Activated T-helper 1 cell treated with anti-CD3 and anti-CD28 coated beads, Interleukin-12 subunit alpha, Interleukin-12 subunit beta, Interleukin-2, Interleukin-4 antibody, amounts not matched to agents 30 ng/mL and 10 ng/mL and 1 ng/mL, durations not matched to agents 14 hours and 24 hours and 36 hours (primary cell): ENCODE results near the gene AADACL3. TPM values are rescaled to one million over a fixed set of nuclear protein-coding genes. Genes with fewer than 3 reads are reported as not detected.

Source experiments
- DNase-seq: peaks from one replicate; pipeline ENCODE4 v3.0.0; 2021; ENCODE audit warnings: low spot score
- H3K27ac Mint-ChIP-seq: one replicate; pipeline ENCODE4 v1.8.0; 2021; ENCODE audit warnings: mild to moderate bottlenecking, mixed read lengths
- H3K27me3 Mint-ChIP-seq: one replicate; pipeline ENCODE4 v1.8.0; 2022; ENCODE audit warnings: mild to moderate bottlenecking, moderate library complexity, mixed read lengths; ENCODE audit not compliant: insufficient read depth
- H3K36me3 Mint-ChIP-seq: one replicate; pipeline ENCODE4 v1.8.0; 2021; ENCODE audit warnings: low read depth, mixed read lengths
- H3K4me1 Mint-ChIP-seq: one replicate; pipeline ENCODE4 v1.8.0; 2021; ENCODE audit warnings: low read depth, mixed read lengths
- H3K4me3 Mint-ChIP-seq: one replicate; pipeline ENCODE4 v1.8.0; 2021; ENCODE audit warnings: mild to moderate bottlenecking, moderate library complexity, mixed read lengths
- H3K9me3 Mint-ChIP-seq: one replicate; pipeline ENCODE4 v1.8.0; 2021; ENCODE audit warnings: mixed read lengths
- intact Hi-C: fragments of 100-400 bp; cut with micrococcal nuclease; formaldehyde crosslinking; loops from one replicate; pipeline ENCODE4 v1.15.1; 2024
- total RNA-seq: library from RNA; stranded (reverse); gene quantifications from 2 replicates; pipeline ENCODE4 v1.2.3, GENCODE V29; 2022

AADACL3 gene
- total RNA-seq, 1 donor from 2014 or later: not detected

GRCh38 chr1:12760256-12760795, 44.4 kb downstream of the AADACL3 start:
- Mint-ChIP-seq H3K36me3 (no peaks in the 10 kb centered on the region), H3K4me3 (no peak overlapping the region), H3K4me1 (no peaks in the 10 kb centered on the region), H3K9me3 (no peaks in the 10 kb centered on the region), H3K27me3 (peaks cover 9% of the 10 kb centered on the region), H3K27ac (no peak overlapping the region)
- intact Hi-C loops: no loop called here
- DNase-seq: no peak

DNA sequence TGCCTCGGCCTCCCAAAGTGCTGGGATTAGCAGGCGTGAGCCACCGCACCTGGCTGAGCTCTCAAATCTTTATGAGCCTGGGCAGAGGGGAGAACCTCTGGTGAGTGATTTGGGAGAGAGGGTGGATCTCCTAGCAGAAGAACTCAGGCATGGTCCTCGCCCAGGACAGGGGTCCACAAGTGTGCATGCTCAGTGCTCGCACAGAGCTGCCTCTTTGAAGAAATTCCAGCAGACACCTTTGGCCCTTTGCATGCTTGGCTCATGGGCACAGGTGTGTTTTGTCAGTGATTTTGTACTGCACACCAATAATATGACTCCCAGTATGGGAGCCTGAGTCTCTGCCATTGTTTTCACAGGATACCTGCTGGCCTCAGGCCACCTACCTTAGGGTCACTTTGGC, 45.9 kb downstream of the AADACL3 start:
- intact Hi-C loops: no loop called here
- peaks cover 14% of the 10 kb centered on the region for H3K27me3 Mint-ChIP-seq
- no peaks in the 10 kb centered on the region for H3K9me3 Mint-ChIP-seq
- H3K27ac Mint-ChIP-seq: no peak overlapping the region
- no peak for DNase-seq
- no peaks in the 10 kb centered on the region for H3K4me1 Mint-ChIP-seq
- H3K4me3 Mint-ChIP-seq: no peak overlapping the region
- no peaks in the 10 kb centered on the region for H3K36me3 Mint-ChIP-seq

GRCh38 chr1:12762766-12763165, 46.9 kb downstream of the AADACL3 start:
- intact Hi-C loops: no loop called here
- DNase-seq: no peak
- no peaks in the 10 kb centered on the region for H3K9me3 Mint-ChIP-seq
- no peaks in the 10 kb centered on the region for H3K36me3 Mint-ChIP-seq
- no peak overlapping the region for H3K4me3 Mint-ChIP-seq
- peaks cover 11% of the 10 kb centered on the region for H3K27me3 Mint-ChIP-seq
- H3K4me1 Mint-ChIP-seq: no peaks in the 10 kb centered on the region
- no peak overlapping the region for H3K27ac Mint-ChIP-seq

- Mint-ChIP-seq H3K36me3 (no peaks in the 10 kb centered on the region), H3K9me3 (no peaks in the 10 kb centered on the region), H3K4me3 (no peak overlapping the region), H3K4me1 (no peaks in the 10 kb centered on the region), H3K27ac (no peak overlapping the region), H3K27me3 (peaks cover 9% of the 10 kb centered on the region)
- intact Hi-C loops: no loop called here
- DNase-seq: no peak
Observed at GRCh38 chr1:12763479-12763878, 47.6 kb downstream of the AADACL3 start.

DNA sequence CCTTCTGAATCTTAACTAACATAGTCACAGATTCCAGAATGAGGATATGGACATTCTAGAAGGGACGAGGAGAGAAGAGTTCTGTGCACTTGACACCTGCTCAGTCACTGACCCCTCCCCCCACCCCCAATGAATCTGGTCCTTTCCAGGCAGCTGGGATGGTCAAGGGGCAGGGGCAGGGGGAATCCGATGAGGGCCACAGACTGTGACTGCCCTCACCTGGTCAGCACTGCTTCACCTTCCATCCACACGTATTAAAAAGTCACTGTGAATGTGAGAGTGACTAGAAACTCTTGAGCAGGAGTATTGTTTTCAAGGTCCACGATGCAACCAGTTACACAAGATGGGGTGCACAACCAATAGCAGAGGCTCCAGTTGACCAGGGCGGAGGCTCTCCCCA, 48.1 kb downstream of the AADACL3 start:
- no peak for DNase-seq
- H3K27me3 Mint-ChIP-seq: peaks cover 9% of the 10 kb centered on the region
- no peaks in the 10 kb centered on the region for H3K9me3 Mint-ChIP-seq
- intact Hi-C loops: no loop called here
- no peak overlapping the region for H3K4me3 Mint-ChIP-seq
- H3K27ac Mint-ChIP-seq: no peak overlapping the region
- H3K36me3 Mint-ChIP-seq: no peaks in the 10 kb centered on the region
- H3K4me1 Mint-ChIP-seq: no peaks in the 10 kb centered on the region

GRCh38 chr1:12769031-12769430, 53.1 kb downstream of the AADACL3 start:
- no peak for DNase-seq
- H3K4me3 Mint-ChIP-seq: no peak overlapping the region
- H3K4me1 Mint-ChIP-seq: no peaks in the 10 kb centered on the region
- no peaks in the 10 kb centered on the region for H3K9me3 Mint-ChIP-seq
- H3K27me3 Mint-ChIP-seq: peaks cover 12% of the 10 kb centered on the region
- H3K27ac Mint-ChIP-seq: no peak overlapping the region
- H3K36me3 Mint-ChIP-seq: no peaks in the 10 kb centered on the region
- intact Hi-C loops: no loop called here

GRCh38 chr1:12769976-12770505, 54.1 kb downstream of the AADACL3 start:
- DNase-seq: no peak
- Mint-ChIP-seq H3K4me3 (no peak overlapping the region), H3K27me3 (peaks cover 12% of the 10 kb centered on the region), H3K9me3 (no peaks in the 10 kb centered on the region), H3K36me3 (no peaks in the 10 kb centered on the region), H3K27ac (no peak overlapping the region), H3K4me1 (no peaks in the 10 kb centered on the region)
- intact Hi-C loops: no loop called here

- H3K27ac Mint-ChIP-seq: no peak overlapping the region
- intact Hi-C loops: no loop called here
- H3K27me3 Mint-ChIP-seq: peaks cover 12% of the 10 kb centered on the region
Observed at GRCh38 chr1:12770620-12771019, 54.7 kb downstream of the AADACL3 start.

DNA sequence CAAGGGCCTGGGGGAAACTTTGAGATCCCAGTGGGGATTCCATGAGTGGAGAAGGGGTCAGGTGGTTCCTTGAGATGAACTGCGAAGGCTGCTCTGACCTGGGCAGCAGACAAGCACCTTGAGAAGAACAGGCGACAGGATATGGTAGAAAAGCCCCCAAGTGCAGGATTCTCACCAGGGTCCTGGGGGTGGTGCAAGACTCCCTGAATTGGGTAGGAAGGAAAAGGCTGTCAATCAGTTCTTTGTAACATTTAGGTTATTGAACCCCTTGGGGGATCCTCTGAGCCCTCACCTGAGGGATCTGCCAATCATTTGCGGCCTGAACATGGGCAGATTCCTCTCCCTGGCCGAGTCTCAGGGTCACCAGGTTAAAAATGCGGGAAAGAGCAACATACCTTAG, 55.3 kb downstream of the AADACL3 start:
- no peak overlapping the region for H3K27ac Mint-ChIP-seq
- no peak overlapping the region for H3K4me3 Mint-ChIP-seq
- H3K36me3 Mint-ChIP-seq: no peaks in the 10 kb centered on the region
- no peaks in the 10 kb centered on the region for H3K4me1 Mint-ChIP-seq
- intact Hi-C loops: no loop called here
- no peak for DNase-seq
- peaks cover 13% of the 10 kb centered on the region for H3K27me3 Mint-ChIP-seq
- H3K9me3 Mint-ChIP-seq: no peaks in the 10 kb centered on the region

More at GRCh38 chr1:12770620-12771019, 54.7 kb downstream of the AADACL3 start:
- Mint-ChIP-seq H3K4me3 (no peak overlapping the region), H3K9me3 (no peaks in the 10 kb centered on the region), H3K36me3 (no peaks in the 10 kb centered on the region), H3K4me1 (no peaks in the 10 kb centered on the region)
- no peak for DNase-seq

DNA sequence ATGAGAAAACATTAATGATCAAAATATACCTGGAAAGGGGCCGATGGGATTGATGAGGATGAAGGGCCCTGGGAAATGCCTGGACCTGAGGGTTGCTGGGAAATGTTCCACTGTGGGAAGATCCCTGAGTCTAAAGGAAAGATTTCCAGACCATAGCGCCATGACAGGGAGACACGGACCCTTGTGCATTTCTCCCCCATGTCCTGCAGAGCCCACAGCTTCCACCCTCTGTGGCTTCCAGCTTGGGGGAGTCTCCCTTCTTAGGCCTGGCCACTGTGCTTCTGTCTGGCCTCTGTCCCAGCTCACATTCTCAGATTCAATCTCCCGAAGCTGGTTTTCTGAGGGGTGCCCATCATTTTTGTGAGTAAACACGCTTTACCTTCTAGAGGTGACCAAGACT, 56.6 kb downstream of the AADACL3 start:
- H3K27ac Mint-ChIP-seq: no peak overlapping the region
- intact Hi-C loops: no loop called here
- no peak overlapping the region for H3K4me3 Mint-ChIP-seq
- no peaks in the 10 kb centered on the region for H3K36me3 Mint-ChIP-seq
- no peaks in the 10 kb centered on the region for H3K9me3 Mint-ChIP-seq
- no peak for DNase-seq
- H3K4me1 Mint-ChIP-seq: no peaks in the 10 kb centered on the region
- H3K27me3 Mint-ChIP-seq: peaks cover 11% of the 10 kb centered on the region

DNA sequence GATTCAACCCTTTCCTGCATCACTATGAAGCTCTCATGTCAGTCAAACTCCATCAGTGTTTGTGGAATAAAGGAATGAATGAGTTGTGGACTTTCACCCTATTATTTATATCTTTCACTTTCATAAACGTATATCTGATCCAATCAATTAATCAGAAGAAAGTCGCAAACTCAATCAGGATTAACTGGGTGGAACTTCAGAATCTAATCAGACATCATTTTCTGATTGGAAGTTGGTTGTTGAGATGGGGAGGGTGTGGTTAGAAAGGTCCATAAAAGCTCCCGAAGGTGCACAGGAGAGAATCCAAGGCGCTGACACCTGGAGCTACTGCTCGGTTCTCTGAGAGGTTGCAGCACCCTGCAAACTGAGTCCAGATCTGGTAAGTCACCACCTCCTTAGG, 57.5 kb downstream of the AADACL3 start, which contains the start of gene PRAMEF12:
TSS of gene PRAMEF12 (plus strand) at position 301 of the 400 bp plus-strand sequence. CDS start 1,130 bp downstream, outside the sequence.
- intact Hi-C loops: no loop called here
- no peak for DNase-seq
- Mint-ChIP-seq H3K4me3 (no peak within 1 kb of the TSS), H3K27me3 (peaks cover 11% of the 10 kb centered on the region), H3K27ac (no peak within 1 kb of the TSS), H3K36me3 (no peaks in the 10 kb centered on the region), H3K9me3 (no peaks in the 10 kb centered on the region), H3K4me1 (no peaks in the 10 kb centered on the region)

DNA sequence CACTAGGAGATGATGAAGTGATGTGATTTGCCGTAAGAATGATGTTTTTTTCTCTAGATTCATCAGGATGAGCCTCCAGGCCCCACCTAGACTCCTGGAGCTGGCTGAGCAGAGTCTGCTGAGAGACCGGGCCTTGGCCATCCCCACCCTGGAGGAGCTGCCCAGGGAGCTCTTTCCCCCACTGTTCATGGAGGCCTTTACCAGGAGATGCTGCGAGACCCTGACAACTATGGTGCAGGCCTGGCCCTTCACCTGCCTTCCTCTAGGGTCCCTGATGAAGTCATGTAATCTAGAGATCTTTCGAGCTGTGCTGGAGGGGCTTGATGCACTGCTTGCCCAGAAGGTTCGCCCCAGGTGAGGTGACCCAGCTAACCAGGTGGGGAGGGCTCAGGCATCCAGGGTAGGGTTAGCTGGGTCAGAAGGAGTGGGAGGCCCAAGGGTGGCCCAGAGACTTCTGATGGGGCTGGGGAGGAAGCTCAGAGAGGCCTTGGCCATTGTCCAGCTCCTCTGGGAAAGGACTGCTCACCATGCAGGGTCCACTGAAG, 59.0 kb downstream of the AADACL3 start:
- intact Hi-C loops: no loop called here
- Mint-ChIP-seq H3K4me3 (no peak overlapping the region), H3K9me3 (no peaks in the 10 kb centered on the region), H3K4me1 (no peaks in the 10 kb centered on the region), H3K27me3 (peaks cover 11% of the 10 kb centered on the region), H3K27ac (no peak overlapping the region), H3K36me3 (no peaks in the 10 kb centered on the region)
- no peak for DNase-seq

DNA sequence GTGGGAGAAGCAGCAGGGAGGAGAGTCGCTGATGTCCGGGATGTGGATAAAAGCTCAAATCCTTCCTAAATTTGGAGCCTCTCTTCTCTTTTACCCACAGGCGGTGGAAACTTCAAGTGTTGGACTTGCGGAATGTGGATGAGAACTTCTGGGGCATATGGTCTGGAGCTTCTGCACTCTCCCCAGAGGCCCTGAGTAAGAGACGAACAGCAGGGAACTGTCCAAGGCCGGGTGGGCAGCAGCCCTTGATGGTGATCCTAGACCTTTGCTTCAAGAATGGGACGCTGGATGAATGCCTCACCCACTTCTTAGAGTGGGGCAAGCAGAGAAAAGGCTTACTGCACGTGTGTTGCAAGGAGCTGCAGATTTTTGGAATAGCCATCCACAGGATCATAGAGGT, 59.5 kb downstream of the AADACL3 start:
- Mint-ChIP-seq H3K36me3 (no peaks in the 10 kb centered on the region), H3K9me3 (no peaks in the 10 kb centered on the region), H3K27ac (no peak overlapping the region), H3K4me1 (no peaks in the 10 kb centered on the region), H3K27me3 (peaks cover 8% of the 10 kb centered on the region), H3K4me3 (no peak overlapping the region)
- intact Hi-C loops: no loop called here
- DNase-seq: no peak
